GM18873 (cell line): ENCODE results near the gene S100PBP.
A peak's percentile ranks its signal among the peaks of the same experiment; 100 is the strongest.
"Not testable (repeated sequence)": the region's sequence is repeated elsewhere in the genome, so short reads cannot be mapped to it uniquely, and the experiment has no call there.

ENCODE experiments used
- ATAC-seq: cut with Tn5 transposase; IDR thresholded peaks from one replicate; pipeline ENCODE4 v1.9.1; 2021; ENCODE audit warnings: mild to moderate bottlenecking, moderate library complexity, moderate number of reproducible peaks; ENCODE audit not compliant: unreplicated experiment, low FRiP score

The S100PBP gene

GRCh38 chr1:32783851-32784250 lies 33.6 kb upstream of the S100PBP start:
- no peak for ATAC-seq

GRCh38 chr1:32784817-32785216 lies 32.6 kb upstream of the S100PBP start:
- ATAC-seq, result no peak

GRCh38 chr1:32786856-32787255 lies 30.6 kb upstream of the S100PBP start:
- ATAC-seq, result no peak

GRCh38 chr1:32789356-32789755 lies 28.1 kb upstream of the S100PBP start:
- ATAC-seq, result not testable (repeated sequence)

- ATAC-seq, result no peak
Measured at GRCh38 chr1:32791881-32792280, 25.6 kb upstream of the S100PBP start.

- not testable (repeated sequence) for ATAC-seq
Measured at GRCh38 chr1:32795763-32796162, 21.7 kb upstream of the S100PBP start.

GRCh38 chr1:32797456-32797855 lies 20.0 kb upstream of the S100PBP start:
- ATAC-seq, result no peak

GRCh38 chr1:32798191-32798590 lies 19.3 kb upstream of the S100PBP start:
- no peak for ATAC-seq

GRCh38 chr1:32798679-32799416 lies 18.6 kb upstream of the S100PBP start:
- no peak for ATAC-seq

- no peak for ATAC-seq
Measured at GRCh38 chr1:32801096-32801715, 16.2 kb upstream of the S100PBP start.

GRCh38 chr1:32804460-32804859 lies 13.0 kb upstream of the S100PBP start:
- not testable (repeated sequence) for ATAC-seq

GRCh38 chr1:32806290-32806689 lies 11.2 kb upstream of the S100PBP start:
- no peak for ATAC-seq

- no peak for ATAC-seq
Measured at GRCh38 chr1:32806910-32807523, 10.4 kb upstream of the S100PBP start.

GRCh38 chr1:32808580-32808979 lies 8.9 kb upstream of the S100PBP start:
- no peak for ATAC-seq

GRCh38 chr1:32810358-32810757 lies 7.1 kb upstream of the S100PBP start:
- no peak for ATAC-seq

GRCh38 chr1:32811265-32811664 lies 6.2 kb upstream of the S100PBP start:
- no peak for ATAC-seq

- no peak for ATAC-seq
Measured at GRCh38 chr1:32811917-32812316, 5.5 kb upstream of the S100PBP start.

GRCh38 chr1:32813941-32814739 lies 3.3 kb upstream of the S100PBP start:
- no peak for ATAC-seq

- ATAC-seq, result no peak
Measured at GRCh38 chr1:32816676-32817158, 736 bp upstream of the S100PBP start.

- ATAC-seq, result peak; percentile 8
Measured at GRCh38 chr1:32817815-32818786, 648 bp downstream of the S100PBP start.
